K562 (cell line): Measurements from ENCODE around the gene TPBGL. TPM values are rescaled to one million over a fixed set of nuclear protein-coding genes. Genes with fewer than 3 reads are reported as not detected.

Experiments
- ATAC-seq: fragments of 200-7000 bp; cut with Tn5 transposase; 3 replicates; pipeline ENCODE4 v1.9.1; 2020; ENCODE audit warnings: moderate library complexity
- BruUV-seq: library from RNA; stranded (reverse); fragments of 400-500 nt; replicated peaks from 2 replicates; lab custom pipeline; 2021; lab: Mats Ljungman, UMichigan
- CTCF ChIA-PET: fragments of 300-600 bp; formaldehyde crosslinking; extraction: SDS; loops from one replicate; lab custom pipeline; 2021; ENCODE audit warnings: low intra/inter-chr PET ratio; lab: Yijun Ruan, JAX
- POLR2A ChIA-PET: fragments of 300-600, 350-650 bp; sonication (Branson Sonifier 250); formaldehyde crosslinking; extraction: SDS; loops from one replicate; lab custom pipeline; 2021; ENCODE audit warnings: antibody characterized with exemption, inconsistent platforms; lab: Yijun Ruan, JAX
- DNase-seq, 4 experiments: peaks; one replicate each; pipeline versions ENCODE4 v3.0.0 to v3.0.0-alpha.2; 2011 to 2018; ENCODE audit warnings: low spot score in 3 of 4, mixed read lengths in 3 of 4; ENCODE audit errors: extremely low read depth in 1 of 4
- FAIRE-seq: peaks from 2 replicates; lab custom pipeline; 2011; peaks lifted over from hg19 to GRCh38; lab: Jason Lieb, UNC
- H2AFZ ChIP-seq: 2 replicates; pipeline ENCODE4 v1.6.0; 2011; ENCODE audit warnings: low read depth, low read length, control low read depth, inconsistent platforms
- H3K27ac ChIP-seq: fragments of 200-600 bp; 3 replicates; pipeline ENCODE4 v1.8.0; 2011; ENCODE audit warnings: low read depth, mild to moderate bottlenecking, control low read depth, inconsistent platforms, low read length, moderate library complexity, mixed read lengths; ENCODE audit errors: extremely low read depth
- H3K27me3 ChIP-seq, 2 experiments: fragments of 300-600 bp in 1 of 2; 2 replicates in 1 of 2; 3 replicates in 1 of 2; pipeline versions ENCODE4 v1.6.0 to v1.8.0; 2011; ENCODE audit warnings: inconsistent platforms in 2 of 2, low read length in 2 of 2, mild to moderate bottlenecking in 1 of 2, mixed read lengths in 1 of 2, moderate library complexity in 1 of 2; ENCODE audit not compliant: control insufficient read depth in 2 of 2, insufficient read depth in 2 of 2
- H3K36me3 ChIP-seq: fragments of 300-600 bp; 3 replicates; pipeline ENCODE4 v1.8.0; 2011; ENCODE audit warnings: mild to moderate bottlenecking, low read length, inconsistent platforms; ENCODE audit not compliant: control insufficient read depth, insufficient read depth
- H3K4me1 ChIP-seq, 2 experiments: fragments of 200-600 bp in 1 of 2; replicated peaks in 1 of 2; 2 replicates in 1 of 2; 3 replicates in 1 of 2; pipeline versions ENCODE4 v1.5.1 to v1.8.0; 2011; ENCODE audit warnings: inconsistent platforms in 2 of 2, low read length in 2 of 2, mild to moderate bottlenecking in 1 of 2, mixed read lengths in 1 of 2, moderate library complexity in 1 of 2; ENCODE audit not compliant: control insufficient read depth in 2 of 2, insufficient read depth in 2 of 2
- H3K4me2 ChIP-seq: 2 replicates; pipeline ENCODE4 v1.6.1; 2011; ENCODE audit warnings: low read length, control low read depth, inconsistent platforms, mixed read lengths; ENCODE audit not compliant: insufficient read depth
- H3K4me3 ChIP-seq: fragments of 200-600 bp; sonication (generic), shearing (Covaris generic); 2 replicates; pipeline ENCODE4 v1.5.1; 2016; ENCODE audit warnings: control low read depth, inconsistent platforms
- H3K79me2 ChIP-seq: fragments of 200-600 bp; 3 replicates; pipeline ENCODE4 v1.8.0; 2011; ENCODE audit warnings: low read length, inconsistent platforms; ENCODE audit not compliant: control insufficient read depth, insufficient read depth
- H3K9ac ChIP-seq, 2 experiments: 2 replicates each; pipeline versions ENCODE4 v1.6.0 to v1.6.1; 2011; ENCODE audit warnings: low read depth in 2 of 2, low read length in 2 of 2, control low read depth in 1 of 2, inconsistent platforms in 1 of 2, mild to moderate bottlenecking in 1 of 2, mixed read lengths in 1 of 2; ENCODE audit not compliant: insufficient read depth in 1 of 2
- H3K9me1 ChIP-seq: one replicate; pipeline ENCODE4 v1.6.0; 2011; ENCODE audit warnings: inconsistent platforms, mild to moderate bottlenecking, low read length, moderate library complexity; ENCODE audit not compliant: control insufficient read depth, insufficient read depth
- H3K9me3 ChIP-seq: replicated peaks from 2 replicates; pipeline ENCODE4 v1.5.1; 2011; ENCODE audit warnings: low read depth, low read length, inconsistent platforms; ENCODE audit not compliant: control insufficient read depth, insufficient read depth
- H4K20me1 ChIP-seq: replicated peaks from 2 replicates; pipeline ENCODE4 v1.6.1; 2011; ENCODE audit warnings: low read length, inconsistent platforms, mixed read lengths; ENCODE audit not compliant: control insufficient read depth, insufficient read depth
- FOS ChIP-seq: IDR thresholded peaks from 3 replicates; pipeline ENCODE4 v1.6.1; 2011; ENCODE audit not compliant: insufficient read length; ENCODE audit errors: extremely low read depth
- POLR2A ChIP-seq: fragments of 450-650 bp; conservative IDR thresholded peaks from 2 replicates; pipeline ENCODE4 v1.6.1; 2016
- ZNF316 ChIP-seq: fragments of 450-650 bp; IDR thresholded peaks from 2 replicates; pipeline ENCODE4 v1.6.1; 2016
- ZNF507 ChIP-seq: conservative IDR thresholded peaks from 2 replicates; pipeline ENCODE4 v1.6.1; 2017; ENCODE audit warnings: missing genetic modification characterization, missing compliant biosample characterization
- WGBS: fragments of 100-300 bp; shearing (Covaris generic); methylation state at CpG from one replicate; pipeline ENCODE4 v1.1.6; 2016; ENCODE audit warnings: low coverage, mixed read lengths; ENCODE audit not compliant: insufficient coverage; ENCODE audit errors: missing lambda C conversion rate; 5-methylcytosine and 5-hydroxymethylcytosine counted together
- in situ Hi-C: fragments of 300-500 bp; cut with MboI; formaldehyde crosslinking; loops from 4 replicates; pipeline ENCODE4 v1.15.0; 2018; ENCODE audit warnings: inconsistent platforms, mixed read lengths
- intact Hi-C: fragments of 100-400 bp; cut with micrococcal nuclease; formaldehyde crosslinking; loops from 2 replicates; pipeline ENCODE4 v1.14.2; 2022
- polyA plus RNA-seq, 8 experiments: library from polyadenylated mRNA; depleted of rRNA in 4 of 8; stranded (reverse) in 5 of 8; unstranded in 3 of 8; fragments of >200 nt; fragmentation: Nextera tagmentation in 2 of 8; fragmentation: Illumina TruSeq in 1 of 8; extraction: Ambion mirVana in 2 of 8; extraction: Trizol in 1 of 8; gene quantifications; 2 replicates each; pipeline versions ENCODE4 v1.2.1 to v1.2.3, GENCODE V29; 2011 to 2014; ENCODE audit warnings: inconsistent platforms in 1 of 8, missing spikeins in 1 of 8
- total RNA-seq, 7 experiments: library from RNA; depleted of rRNA in 6 of 7; stranded (reverse); fragments of >200 nt in 6 of 7; fragmentation: Illumina TruSeq in 2 of 7; extraction: Trizol in 2 of 7; gene quantifications; 2 replicates each; pipeline versions ENCODE4 v1.2.1 to v1.2.3, GENCODE V29; 2011 to 2021; ENCODE audit warnings: low replicate concordance in 1 of 7
- TF ChIP-seq, protein P1 (sequence below), 3 experiments: fragments of 200-800 bp in 1 of 3; fragments of 250-450 bp in 1 of 3; fragments of 450-650 bp in 1 of 3; sonication (Bioruptor Pico) in 1 of 3; sonication (Bioruptor generic) in 1 of 3; formaldehyde crosslinking in 1 of 3; IDR thresholded peaks; 2 replicates each; pipeline versions ENCODE4 v1.6.1 to v1.8.0; 2016 to 2022; ENCODE audit warnings: mild to moderate bottlenecking in 2 of 3, missing genetic modification characterization in 2 of 3, missing compliant biosample characterization in 1 of 3, moderate library complexity in 1 of 3
- TF ChIP-seq, protein P2 (sequence below): fragments of 250-450 bp; sonication (Bioruptor Pico); IDR thresholded peaks from 2 replicates; pipeline ENCODE4 v1.4.0; 2020; ENCODE audit warnings: mild to moderate bottlenecking, moderate library complexity

Gene TPBGL
- total and polyA plus RNA-seq, 9 of the 15 experiments (the other 6 are each of a cell fraction or from before 2014, with no cell fraction given), result 0.04 to 0.11 (median 0.06) TPM; not detected in 6

- 50% methylated on average over 11 of the region's 13 CpGs for WGBS
- no peak for ATAC-seq
- H3K27me3 ChIP-seq, result no peaks in the 10 kb centered on the region; a peak in 1 of 5 replicates
- H3K4me3 ChIP-seq, result no peak overlapping the region
- ChIA-PET CTCF (no interaction called here), POLR2A (interaction anchor here (0.6 to 1.2 kb wide), 4 partner anchors 9 to 178 kb away, joined by 3 read pairs; no protein-coding TSS in a partner anchor)
- TF ChIP-seq, protein P1, sequence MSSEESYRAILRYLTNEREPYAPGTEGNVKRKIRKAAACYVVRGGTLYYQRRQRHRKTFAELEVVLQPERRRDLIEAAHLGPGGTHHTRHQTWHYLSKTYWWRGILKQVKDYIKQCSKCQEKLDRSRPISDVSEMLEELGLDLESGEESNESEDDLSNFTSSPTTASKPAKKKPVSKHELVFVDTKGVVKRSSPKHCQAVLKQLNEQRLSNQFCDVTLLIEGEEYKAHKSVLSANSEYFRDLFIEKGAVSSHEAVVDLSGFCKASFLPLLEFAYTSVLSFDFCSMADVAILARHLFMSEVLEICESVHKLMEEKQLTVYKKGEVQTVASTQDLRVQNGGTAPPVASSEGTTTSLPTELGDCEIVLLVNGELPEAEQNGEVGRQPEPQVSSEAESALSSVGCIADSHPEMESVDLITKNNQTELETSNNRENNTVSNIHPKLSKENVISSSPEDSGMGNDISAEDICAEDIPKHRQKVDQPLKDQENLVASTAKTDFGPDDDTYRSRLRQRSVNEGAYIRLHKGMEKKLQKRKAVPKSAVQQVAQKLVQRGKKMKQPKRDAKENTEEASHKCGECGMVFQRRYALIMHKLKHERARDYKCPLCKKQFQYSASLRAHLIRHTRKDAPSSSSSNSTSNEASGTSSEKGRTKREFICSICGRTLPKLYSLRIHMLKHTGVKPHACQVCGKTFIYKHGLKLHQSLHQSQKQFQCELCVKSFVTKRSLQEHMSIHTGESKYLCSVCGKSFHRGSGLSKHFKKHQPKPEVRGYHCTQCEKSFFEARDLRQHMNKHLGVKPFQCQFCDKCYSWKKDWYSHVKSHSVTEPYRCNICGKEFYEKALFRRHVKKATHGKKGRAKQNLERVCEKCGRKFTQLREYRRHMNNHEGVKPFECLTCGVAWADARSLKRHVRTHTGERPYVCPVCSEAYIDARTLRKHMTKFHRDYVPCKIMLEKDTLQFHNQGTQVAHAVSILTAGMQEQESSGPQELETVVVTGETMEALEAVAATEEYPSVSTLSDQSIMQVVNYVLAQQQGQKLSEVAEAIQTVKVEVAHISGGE (CRISPR knock-in tag; IDR thresholded peaks at IDR 0.05), result no peak
- TF ChIP-seq FOS (no peak), ZNF316 (no peak), POLR2A (no peak), ZNF507 (tag) (no peak)
- TF ChIP-seq, protein P2, sequence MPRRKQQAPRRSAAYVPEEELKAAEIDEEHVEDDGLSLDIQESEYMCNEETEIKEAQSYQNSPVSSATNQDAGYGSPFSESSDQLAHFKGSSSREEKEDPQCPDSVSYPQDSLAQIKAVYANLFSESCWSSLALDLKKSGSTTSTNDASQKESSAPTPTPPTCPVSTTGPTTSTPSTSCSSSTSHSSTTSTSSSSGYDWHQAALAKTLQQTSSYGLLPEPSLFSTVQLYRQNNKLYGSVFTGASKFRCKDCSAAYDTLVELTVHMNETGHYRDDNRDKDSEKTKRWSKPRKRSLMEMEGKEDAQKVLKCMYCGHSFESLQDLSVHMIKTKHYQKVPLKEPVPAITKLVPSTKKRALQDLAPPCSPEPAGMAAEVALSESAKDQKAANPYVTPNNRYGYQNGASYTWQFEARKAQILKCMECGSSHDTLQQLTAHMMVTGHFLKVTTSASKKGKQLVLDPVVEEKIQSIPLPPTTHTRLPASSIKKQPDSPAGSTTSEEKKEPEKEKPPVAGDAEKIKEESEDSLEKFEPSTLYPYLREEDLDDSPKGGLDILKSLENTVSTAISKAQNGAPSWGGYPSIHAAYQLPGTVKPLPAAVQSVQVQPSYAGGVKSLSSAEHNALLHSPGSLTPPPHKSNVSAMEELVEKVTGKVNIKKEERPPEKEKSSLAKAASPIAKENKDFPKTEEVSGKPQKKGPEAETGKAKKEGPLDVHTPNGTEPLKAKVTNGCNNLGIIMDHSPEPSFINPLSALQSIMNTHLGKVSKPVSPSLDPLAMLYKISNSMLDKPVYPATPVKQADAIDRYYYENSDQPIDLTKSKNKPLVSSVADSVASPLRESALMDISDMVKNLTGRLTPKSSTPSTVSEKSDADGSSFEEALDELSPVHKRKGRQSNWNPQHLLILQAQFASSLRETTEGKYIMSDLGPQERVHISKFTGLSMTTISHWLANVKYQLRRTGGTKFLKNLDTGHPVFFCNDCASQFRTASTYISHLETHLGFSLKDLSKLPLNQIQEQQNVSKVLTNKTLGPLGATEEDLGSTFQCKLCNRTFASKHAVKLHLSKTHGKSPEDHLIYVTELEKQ (CRISPR knock-in tag), result no peak
- intact Hi-C loops, result no loop called here
- no peaks in the 10 kb centered on the region for H3K9me3 ChIP-seq
- H3K4me1 ChIP-seq, result peaks cover 0 to 3% of the 10 kb centered on the region in 2 experiments; a peak in 2 of 5 replicates
- no peak overlapping the region for H2AFZ ChIP-seq
- H3K79me2 ChIP-seq, result no peaks in the 10 kb centered on the region
- H3K4me2 ChIP-seq, result no peak overlapping the region
- BruUV-seq, result no TSS peak
- FAIRE-seq, result no peak
- peaks cover 10% of the 10 kb centered on the region; the same call in 1 of the 2 replicates for H4K20me1 ChIP-seq
- no peak for DNase-seq
- no peaks in the 10 kb centered on the region for H3K36me3 ChIP-seq
- H3K9me1 ChIP-seq, result no peaks in the 10 kb centered on the region
- in situ Hi-C loops, result loop anchor here (5.0 to 10.0 kb wide), 2 partner anchors 58 to 176 kb away; no protein-coding TSS in a partner anchor
- H3K27ac ChIP-seq, result no peak overlapping the region
- no peak overlapping the region for H3K9ac ChIP-seq
These were observed 37.4 kb upstream of the TPBGL start for GRCh38 chr11:75203138-75203537.
